C4-2B (cell line): ENCODE data around the gene CUL3.

Source experiments
- CTCF ChIP-seq: fragments of 450-650 bp; conservative IDR thresholded peaks from 2 replicates; pipeline ENCODE4 v1.5.1; 2017; ENCODE audit warnings: mild to moderate bottlenecking
- ZFX ChIP-seq: fragments of 450-650 bp; IDR thresholded peaks from 2 replicates; pipeline ENCODE4 v1.6.1; 2017

GRCh38 chr2:224565452-224566035, 19.6 kb downstream of the CUL3 start:
- TF ChIP-seq CTCF (no peak), ZFX (no peak)
